GM10266 (cell line): ENCODE data around the gene UNC119B.

Source experiments
- DNase-seq: peaks from one replicate; pipeline ENCODE4 v3.0.0; 2012; ENCODE audit errors: extremely low spot score
- CTCF ChIP-seq: IDR thresholded peaks from 2 replicates; pipeline ENCODE4 v1.5.1; 2012; ENCODE audit warnings: mild to moderate bottlenecking, low read depth; ENCODE audit not compliant: control insufficient read depth, insufficient read depth; ENCODE audit errors: missing control alignments

The UNC119B gene

DNA sequence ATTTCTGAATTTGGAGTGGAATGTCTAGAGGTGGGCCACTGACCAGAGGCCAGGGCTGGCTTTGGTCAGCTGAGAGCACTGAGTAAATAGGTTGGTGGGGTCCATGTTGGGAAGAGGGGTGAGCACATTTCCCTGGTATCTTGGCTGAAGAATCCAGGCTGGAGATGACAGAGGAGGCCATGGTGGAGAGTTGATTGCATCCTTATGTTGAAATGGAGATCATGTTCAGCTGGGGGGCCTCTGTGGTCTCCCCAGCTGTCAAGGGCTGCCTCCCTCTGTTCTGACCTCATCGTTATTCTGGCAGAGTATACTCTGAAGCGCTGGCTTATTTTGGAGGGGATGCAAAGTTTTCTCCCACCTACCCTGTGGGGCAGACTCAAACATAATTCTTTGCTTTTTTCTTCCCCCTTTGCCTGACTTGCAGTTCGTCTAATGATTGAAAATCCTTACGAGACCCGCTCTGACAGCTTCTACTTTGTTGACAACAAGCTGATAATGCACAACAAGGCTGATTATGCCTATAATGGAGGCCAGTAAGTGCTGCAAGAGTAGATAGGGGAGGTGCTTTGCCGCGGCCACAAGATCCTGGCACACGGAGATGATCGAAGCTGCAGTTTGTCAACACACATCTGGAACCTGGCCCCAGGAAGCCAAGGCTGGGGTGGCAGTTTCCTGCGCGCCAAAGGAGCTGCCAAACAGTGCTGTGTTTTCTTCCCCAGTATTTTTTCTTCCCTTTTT, 9.4 kb downstream of the UNC119B start:
- DNase-seq = no peak
- TF ChIP-seq CTCF = no peak

GRCh38 chr12:120720234-120720986, 10.2 kb downstream of the UNC119B start:
- no peak for TF ChIP-seq CTCF
- DNase-seq = no peak

DNA sequence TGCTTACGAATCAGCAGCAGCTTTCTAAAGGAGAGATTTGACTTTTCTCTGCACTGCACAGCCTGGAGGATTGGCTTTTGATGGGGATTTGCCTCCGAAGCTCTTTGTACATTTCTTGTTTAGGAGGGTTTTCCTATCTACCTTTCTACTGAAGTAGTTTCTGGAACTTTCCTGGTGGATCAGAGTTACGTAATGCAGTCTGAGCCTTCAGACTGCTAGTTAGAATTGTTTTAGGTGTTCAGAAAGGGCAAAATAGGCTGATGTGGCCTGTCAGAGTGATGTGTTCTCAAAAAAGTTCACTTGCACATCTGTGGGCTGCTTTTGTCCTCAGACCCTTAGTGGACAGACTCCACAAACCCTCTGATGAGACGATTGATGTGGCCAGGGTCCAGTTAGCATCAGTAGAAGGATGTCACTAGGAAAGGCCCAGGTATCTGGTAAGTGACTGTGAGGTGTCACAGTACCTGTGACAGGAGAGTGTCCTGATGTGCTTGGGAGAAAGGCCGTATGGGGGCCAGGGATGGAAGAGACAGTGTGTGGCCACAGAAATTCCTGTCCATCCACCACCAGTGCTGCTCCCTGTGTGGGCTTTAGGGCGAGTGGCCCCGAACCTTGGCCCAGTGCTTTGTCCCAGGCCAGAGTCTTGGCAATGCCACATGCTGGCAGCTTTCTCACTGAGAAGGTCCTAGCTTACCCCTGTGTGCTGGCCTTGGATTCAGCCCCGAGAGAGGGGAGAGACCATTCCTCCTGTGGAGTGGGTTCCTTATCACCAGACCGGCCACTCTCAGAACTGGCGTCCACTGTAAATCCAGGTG, 10.9 kb downstream of the UNC119B start:
- DNase-seq = no peak
- TF ChIP-seq CTCF = no peak

DNA sequence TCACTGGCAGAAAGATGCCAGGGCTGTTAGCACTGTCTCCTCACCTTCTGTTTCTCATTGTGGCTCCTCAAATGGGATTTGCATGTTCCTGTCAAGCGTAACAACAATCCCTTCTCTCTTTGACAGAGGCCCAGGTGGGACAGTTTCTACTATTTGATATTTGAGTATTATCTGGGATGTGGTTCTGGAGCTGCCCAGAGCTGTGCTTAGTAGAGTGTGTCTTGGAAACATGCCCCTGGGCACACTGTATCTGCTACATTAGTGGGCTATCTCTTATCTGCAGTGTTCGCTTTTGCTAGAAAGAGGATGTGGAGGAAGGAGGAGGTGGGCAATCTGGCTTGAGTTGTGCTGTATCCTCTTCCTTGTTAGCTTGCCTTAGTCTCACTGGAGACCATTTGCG, 11.6 kb downstream of the UNC119B start:
- no peak for TF ChIP-seq CTCF
- no peak for DNase-seq

DNA sequence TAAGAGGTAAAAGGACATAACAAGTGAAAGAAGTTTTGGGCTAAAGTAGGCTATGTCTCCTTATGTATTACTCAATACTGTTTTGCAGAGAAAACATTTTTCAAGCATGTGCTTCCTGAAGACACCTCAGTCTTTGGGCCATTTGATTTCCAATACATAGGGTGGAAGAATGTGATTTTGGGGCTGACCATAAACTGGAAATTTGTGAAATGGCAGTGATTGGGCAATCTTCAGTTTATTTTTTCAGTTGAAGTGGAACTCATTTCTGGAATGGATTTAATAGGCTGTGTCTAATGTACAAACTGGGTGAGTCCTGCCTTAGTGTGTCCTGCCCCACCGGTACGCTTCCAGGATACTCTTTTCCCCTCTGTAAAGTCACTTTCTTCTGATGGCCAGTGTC, 12.5 kb downstream of the UNC119B start:
- TF ChIP-seq CTCF = no peak
- DNase-seq = no peak

- DNase-seq = no peak
- no peak for TF ChIP-seq CTCF
Observed at GRCh38 chr12:120724720-120725119, 14.5 kb downstream of the UNC119B start.
